GM15510 (cell line): ENCODE measurements around the gene MUC5B.

Source experiments
- POLR2A ChIP-seq: IDR thresholded peaks from 3 replicates; pipeline ENCODE4 v1.6.1; 2011; ENCODE audit warnings: borderline replicate concordance; ENCODE audit not compliant: insufficient read length; ENCODE audit errors: extremely low read depth

Gene MUC5B

GRCh38 chr11:1238767-1239595 lies 16.1 kb downstream of the MUC5B start:
- no peak for TF ChIP-seq POLR2A

GRCh38 chr11:1239596-1240205 lies 16.8 kb downstream of the MUC5B start:
- TF ChIP-seq POLR2A = no peak

GRCh38 chr11:1240771-1241170 lies 17.9 kb downstream of the MUC5B start:
- TF ChIP-seq POLR2A = no peak

GRCh38 chr11:1241706-1242105 lies 18.8 kb downstream of the MUC5B start:
- no peak for TF ChIP-seq POLR2A

- TF ChIP-seq POLR2A = no peak
These were observed 19.4 kb downstream of the MUC5B start for GRCh38 chr11:1242289-1242688.

- no peak for TF ChIP-seq POLR2A
These were observed 28.4 kb downstream of the MUC5B start for GRCh38 chr11:1251236-1251770.

GRCh38 chr11:1252371-1253102 lies 29.7 kb downstream of the MUC5B start:
- TF ChIP-seq POLR2A = no peak

GRCh38 chr11:1253103-1253485 lies 30.2 kb downstream of the MUC5B start:
- no peak for TF ChIP-seq POLR2A

- TF ChIP-seq POLR2A = no peak
These were observed 31.3 kb downstream of the MUC5B start for GRCh38 chr11:1254086-1254648.

- TF ChIP-seq POLR2A = no peak
These were observed 31.9 kb downstream of the MUC5B start for GRCh38 chr11:1254733-1255132.

GRCh38 chr11:1255151-1255550 lies 32.3 kb downstream of the MUC5B start:
- no peak for TF ChIP-seq POLR2A

- no peak for TF ChIP-seq POLR2A
These were observed 33.6 kb downstream of the MUC5B start for GRCh38 chr11:1256257-1257045.

GRCh38 chr11:1257366-1257765 lies 34.5 kb downstream of the MUC5B start:
- no peak for TF ChIP-seq POLR2A

- no peak for TF ChIP-seq POLR2A
These were observed 35.0 kb downstream of the MUC5B start for GRCh38 chr11:1257916-1258315.
